ENCODE results near the gene MEI1. TPM values are rescaled to one million over a fixed set of nuclear protein-coding genes. Genes with fewer than 3 reads are reported as not detected.

Gene MEI1
- total and polyA plus RNA-seq, 4 donors: 0.33 to 1.3 (median 0.72) TPM

DNA sequence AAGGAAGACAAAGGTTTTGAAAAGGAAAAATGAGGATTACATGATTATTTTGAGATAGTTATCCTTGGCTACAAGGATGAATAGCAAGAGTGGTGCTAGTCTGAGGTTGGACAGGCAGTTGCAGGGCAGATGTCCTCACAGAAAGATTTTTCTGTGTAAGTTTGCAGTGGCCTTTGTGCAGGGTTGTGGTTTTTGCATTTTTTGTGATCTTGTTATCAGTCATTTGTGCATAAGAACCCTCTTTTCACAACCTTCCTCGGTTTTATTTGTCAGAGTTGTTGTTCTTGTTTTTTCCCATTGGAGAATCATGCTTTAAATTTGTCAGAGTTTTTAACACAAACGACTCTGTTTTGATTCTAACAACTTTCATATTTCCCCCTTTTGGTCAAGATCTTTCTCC is 102.6 kb downstream of the MEI1 start:
- Histone ChIP-seq H3K9ac (ENCODE audit: low read depth in 1 of 2, low read length in 2 of 2) (peak overlapping the region in 1 of 2 donors; percentile 96), H3K4me3 (ENCODE audit: low read depth in 1 of 3, low read length in 3 of 3) (no peak overlapping the region), H3K36me3 (ENCODE audit: control insufficient read depth in 4 of 4, insufficient read depth in 3 of 4, low read depth in 1 of 4, low read length in 3 of 4) (no peaks in the 10 kb centered on the region), H3K9me3 (ENCODE audit: control insufficient read depth in 4 of 4, low read length in 3 of 4) (no peaks in the 10 kb centered on the region), H3K27me3 (ENCODE audit: control insufficient read depth in 4 of 4, insufficient read depth in 4 of 4, low read length in 3 of 4) (no peaks in the 10 kb centered on the region), H3K4me1 (ENCODE audit: control insufficient read depth in 4 of 4, insufficient read depth in 4 of 4, low read length in 3 of 4) (peaks cover 0 to 23% (median 17%) of the 10 kb centered on the region in 4 donors), H3K27ac (ENCODE audit: low read depth in 1 of 2, low read length in 2 of 2) (no peak overlapping the region)
- DNase-seq (ENCODE audit: low spot score): no peak
- WGBS: 66% methylated on average over 2 of the region's 2 CpGs
- TF ChIP-seq GABPA (IDR thresholded peaks at IDR 0.05 in 1 of 2, conservative IDR thresholded peaks at IDR 0.05 in 1 of 2) (no peak), YY1 (IDR thresholded peaks at IDR 0.05) (no peak), RXRA (IDR thresholded peaks at IDR 0.05) (no peak), NR2F2 (IDR thresholded peaks at IDR 0.05) (no peak), HNF4G (IDR thresholded peaks at IDR 0.05) (no peak), EGR1 (IDR thresholded peaks at IDR 0.05; ENCODE audit: low read depth in 2 of 2) (no peak), TAF1 (conservative IDR thresholded peaks at IDR 0.05) (no peak), JUND (IDR thresholded peaks at IDR 0.05) (no peak), FOXA2 (IDR thresholded peaks at IDR 0.05) (no peak), FOXA1 (IDR thresholded peaks at IDR 0.05) (no peak), SP1 (IDR thresholded peaks at IDR 0.05) (no peak), HNF4A (conservative IDR thresholded peaks at IDR 0.05) (no peak), RAD21 (IDR thresholded peaks at IDR 0.05) (no peak)
- TF ChIP-seq, protein P1, sequence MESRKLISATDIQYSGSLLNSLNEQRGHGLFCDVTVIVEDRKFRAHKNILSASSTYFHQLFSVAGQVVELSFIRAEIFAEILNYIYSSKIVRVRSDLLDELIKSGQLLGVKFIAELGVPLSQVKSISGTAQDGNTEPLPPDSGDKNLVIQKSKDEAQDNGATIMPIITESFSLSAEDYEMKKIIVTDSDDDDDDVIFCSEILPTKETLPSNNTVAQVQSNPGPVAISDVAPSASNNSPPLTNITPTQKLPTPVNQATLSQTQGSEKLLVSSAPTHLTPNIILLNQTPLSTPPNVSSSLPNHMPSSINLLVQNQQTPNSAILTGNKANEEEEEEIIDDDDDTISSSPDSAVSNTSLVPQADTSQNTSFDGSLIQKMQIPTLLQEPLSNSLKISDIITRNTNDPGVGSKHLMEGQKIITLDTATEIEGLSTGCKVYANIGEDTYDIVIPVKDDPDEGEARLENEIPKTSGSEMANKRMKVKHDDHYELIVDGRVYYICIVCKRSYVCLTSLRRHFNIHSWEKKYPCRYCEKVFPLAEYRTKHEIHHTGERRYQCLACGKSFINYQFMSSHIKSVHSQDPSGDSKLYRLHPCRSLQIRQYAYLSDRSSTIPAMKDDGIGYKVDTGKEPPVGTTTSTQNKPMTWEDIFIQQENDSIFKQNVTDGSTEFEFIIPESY (IDR thresholded peaks at IDR 0.05): no peak
- TF ChIP-seq, protein P2, sequence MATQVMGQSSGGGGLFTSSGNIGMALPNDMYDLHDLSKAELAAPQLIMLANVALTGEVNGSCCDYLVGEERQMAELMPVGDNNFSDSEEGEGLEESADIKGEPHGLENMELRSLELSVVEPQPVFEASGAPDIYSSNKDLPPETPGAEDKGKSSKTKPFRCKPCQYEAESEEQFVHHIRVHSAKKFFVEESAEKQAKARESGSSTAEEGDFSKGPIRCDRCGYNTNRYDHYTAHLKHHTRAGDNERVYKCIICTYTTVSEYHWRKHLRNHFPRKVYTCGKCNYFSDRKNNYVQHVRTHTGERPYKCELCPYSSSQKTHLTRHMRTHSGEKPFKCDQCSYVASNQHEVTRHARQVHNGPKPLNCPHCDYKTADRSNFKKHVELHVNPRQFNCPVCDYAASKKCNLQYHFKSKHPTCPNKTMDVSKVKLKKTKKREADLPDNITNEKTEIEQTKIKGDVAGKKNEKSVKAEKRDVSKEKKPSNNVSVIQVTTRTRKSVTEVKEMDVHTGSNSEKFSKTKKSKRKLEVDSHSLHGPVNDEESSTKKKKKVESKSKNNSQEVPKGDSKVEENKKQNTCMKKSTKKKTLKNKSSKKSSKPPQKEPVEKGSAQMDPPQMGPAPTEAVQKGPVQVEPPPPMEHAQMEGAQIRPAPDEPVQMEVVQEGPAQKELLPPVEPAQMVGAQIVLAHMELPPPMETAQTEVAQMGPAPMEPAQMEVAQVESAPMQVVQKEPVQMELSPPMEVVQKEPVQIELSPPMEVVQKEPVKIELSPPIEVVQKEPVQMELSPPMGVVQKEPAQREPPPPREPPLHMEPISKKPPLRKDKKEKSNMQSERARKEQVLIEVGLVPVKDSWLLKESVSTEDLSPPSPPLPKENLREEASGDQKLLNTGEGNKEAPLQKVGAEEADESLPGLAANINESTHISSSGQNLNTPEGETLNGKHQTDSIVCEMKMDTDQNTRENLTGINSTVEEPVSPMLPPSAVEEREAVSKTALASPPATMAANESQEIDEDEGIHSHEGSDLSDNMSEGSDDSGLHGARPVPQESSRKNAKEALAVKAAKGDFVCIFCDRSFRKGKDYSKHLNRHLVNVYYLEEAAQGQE (IDR thresholded peaks at IDR 0.05): no peak
- TF ChIP-seq, protein P3, sequence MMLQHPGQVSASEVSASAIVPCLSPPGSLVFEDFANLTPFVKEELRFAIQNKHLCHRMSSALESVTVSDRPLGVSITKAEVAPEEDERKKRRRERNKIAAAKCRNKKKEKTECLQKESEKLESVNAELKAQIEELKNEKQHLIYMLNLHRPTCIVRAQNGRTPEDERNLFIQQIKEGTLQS (IDR thresholded peaks at IDR 0.05): no peak
- TF ChIP-seq, protein P4, sequence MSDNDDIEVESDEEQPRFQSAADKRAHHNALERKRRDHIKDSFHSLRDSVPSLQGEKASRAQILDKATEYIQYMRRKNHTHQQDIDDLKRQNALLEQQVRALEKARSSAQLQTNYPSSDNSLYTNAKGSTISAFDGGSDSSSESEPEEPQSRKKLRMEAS (IDR thresholded peaks at IDR 0.05): no peak
- TF ChIP-seq, protein P5, sequence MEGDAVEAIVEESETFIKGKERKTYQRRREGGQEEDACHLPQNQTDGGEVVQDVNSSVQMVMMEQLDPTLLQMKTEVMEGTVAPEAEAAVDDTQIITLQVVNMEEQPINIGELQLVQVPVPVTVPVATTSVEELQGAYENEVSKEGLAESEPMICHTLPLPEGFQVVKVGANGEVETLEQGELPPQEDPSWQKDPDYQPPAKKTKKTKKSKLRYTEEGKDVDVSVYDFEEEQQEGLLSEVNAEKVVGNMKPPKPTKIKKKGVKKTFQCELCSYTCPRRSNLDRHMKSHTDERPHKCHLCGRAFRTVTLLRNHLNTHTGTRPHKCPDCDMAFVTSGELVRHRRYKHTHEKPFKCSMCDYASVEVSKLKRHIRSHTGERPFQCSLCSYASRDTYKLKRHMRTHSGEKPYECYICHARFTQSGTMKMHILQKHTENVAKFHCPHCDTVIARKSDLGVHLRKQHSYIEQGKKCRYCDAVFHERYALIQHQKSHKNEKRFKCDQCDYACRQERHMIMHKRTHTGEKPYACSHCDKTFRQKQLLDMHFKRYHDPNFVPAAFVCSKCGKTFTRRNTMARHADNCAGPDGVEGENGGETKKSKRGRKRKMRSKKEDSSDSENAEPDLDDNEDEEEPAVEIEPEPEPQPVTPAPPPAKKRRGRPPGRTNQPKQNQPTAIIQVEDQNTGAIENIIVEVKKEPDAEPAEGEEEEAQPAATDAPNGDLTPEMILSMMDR (IDR thresholded peaks at IDR 0.05; ENCODE audit: low read depth, low read length, missing input control): no peak

Measured in liver (tissue), 9 donors.